ENCODE data around the gene USP2.
"Not testable (repeated sequence)": the region's sequence is repeated elsewhere in the genome, so short reads cannot be mapped to it uniquely, and the experiment has no call there.

Gene USP2

GRCh38 chr11:119414321-119414720 is 32.8 kb upstream of the USP2 start:
- no peak for DNase-seq (ENCODE audit: insufficient read length, low spot score)
- no peak for FAIRE-seq
- TF ChIP-seq SPI1 (IDR thresholded peaks at IDR 0.05; ENCODE audit: low read depth, low read length) (no peak), POLR2A (IDR thresholded peaks at IDR 0.05; ENCODE audit: low read depth, low read length) (no peak), POLR2AphosphoS5 (IDR thresholded peaks at IDR 0.05; ENCODE audit: low read depth, low read length) (no peak), POU2F2 (IDR thresholded peaks at IDR 0.05; ENCODE audit: low read depth, low read length) (no peak), PAX5 (IDR thresholded peaks at IDR 0.05; ENCODE audit: insufficient read depth, low read length, severe bottlenecking) (no peak), TAF1 (IDR thresholded peaks at IDR 0.05; ENCODE audit: low read depth, low read length) (no peak)

DNA sequence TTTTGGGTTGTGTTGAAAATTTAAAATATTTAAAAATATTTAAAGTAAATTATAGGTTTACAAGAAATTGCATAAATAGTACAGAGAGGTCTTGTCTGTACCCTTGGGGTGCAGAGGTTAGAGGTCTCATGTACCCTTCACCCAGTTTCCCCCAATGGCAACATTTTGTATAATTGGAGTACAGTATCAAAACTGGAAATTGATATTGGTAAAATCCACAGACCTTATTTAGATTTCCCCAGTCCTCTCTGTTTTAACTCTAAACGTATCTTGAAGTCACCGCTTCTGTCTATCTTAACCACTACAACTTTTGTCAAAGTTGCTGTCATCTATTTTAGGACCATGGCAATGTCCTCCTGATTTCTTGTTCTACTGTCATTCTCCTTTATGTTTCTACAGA is 30.6 kb upstream of the USP2 start:
- FAIRE-seq (no peak), DNase-seq (ENCODE audit: insufficient read length, low spot score) (no peak)
- TF ChIP-seq SPI1 (IDR thresholded peaks at IDR 0.05; ENCODE audit: low read depth, low read length) (no peak), PAX5 (IDR thresholded peaks at IDR 0.05; ENCODE audit: insufficient read depth, low read length, severe bottlenecking) (no peak), POLR2AphosphoS5 (IDR thresholded peaks at IDR 0.05; ENCODE audit: low read depth, low read length) (no peak)

DNA sequence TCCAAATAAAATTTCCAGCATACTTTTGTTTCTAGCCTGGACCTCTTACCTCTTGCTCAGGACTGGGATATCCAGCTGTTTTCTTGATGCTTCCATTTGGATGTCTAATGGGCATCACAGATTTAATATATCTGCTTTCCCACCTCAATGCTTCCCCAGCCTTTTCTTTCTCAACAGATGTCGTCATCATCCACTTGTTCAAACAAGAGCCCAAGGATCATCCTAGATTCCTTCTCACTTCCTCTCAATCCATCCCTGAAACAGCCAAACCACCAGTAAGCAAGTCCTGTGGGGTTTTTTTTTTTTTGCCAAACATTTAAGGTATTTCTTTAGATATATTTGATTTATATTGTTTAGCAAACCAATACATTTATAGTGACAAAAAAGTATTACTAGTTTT is 29.0 kb upstream of the USP2 start:
- no peak for FAIRE-seq
- TF ChIP-seq SPI1 (IDR thresholded peaks at IDR 0.05; ENCODE audit: low read depth, low read length) (no peak), PAX5 (IDR thresholded peaks at IDR 0.05; ENCODE audit: insufficient read depth, low read length, severe bottlenecking) (no peak)

DNA sequence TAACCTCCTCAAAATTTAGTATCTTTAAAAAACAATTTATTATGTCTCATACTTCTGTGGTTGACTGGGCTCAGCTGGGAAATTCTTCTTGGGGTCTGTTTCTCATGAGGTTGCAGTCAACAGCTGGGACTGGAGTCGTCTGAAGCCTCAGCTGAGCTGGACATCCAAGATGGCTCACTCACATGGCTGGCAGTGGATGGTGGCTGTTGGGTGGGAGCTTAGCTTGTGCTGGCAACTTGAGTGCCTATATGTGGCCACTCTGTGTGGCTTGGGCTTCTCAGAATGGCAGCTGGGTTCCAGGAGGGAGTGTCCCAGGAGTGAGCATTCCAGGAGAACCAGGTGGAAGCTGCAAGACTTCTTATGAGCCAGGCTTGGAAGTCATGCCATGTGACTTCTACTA is 28.2 kb upstream of the USP2 start:
- FAIRE-seq (no peak), DNase-seq (ENCODE audit: insufficient read length, low spot score) (no peak)
- TF ChIP-seq POLR2A (IDR thresholded peaks at IDR 0.05; ENCODE audit: low read depth, low read length), result no peak
- TF ChIP-seq PAX5 (IDR thresholded peaks at IDR 0.05; ENCODE audit: insufficient read depth, low read length, severe bottlenecking), result no peak
- TF ChIP-seq POU2F2 (IDR thresholded peaks at IDR 0.05; ENCODE audit: low read depth, low read length), result no peak
- no peak for TF ChIP-seq SPI1 (IDR thresholded peaks at IDR 0.05; ENCODE audit: low read depth, low read length)
- no peak for TF ChIP-seq TAF1 (IDR thresholded peaks at IDR 0.05; ENCODE audit: low read depth, low read length)
- no peak for TF ChIP-seq POLR2AphosphoS5 (IDR thresholded peaks at IDR 0.05; ENCODE audit: low read depth, low read length)

More for the DNA sequence above, 29.0 kb upstream of the USP2 start:
- DNase-seq (ENCODE audit: insufficient read length, low spot score), result no peak

DNA sequence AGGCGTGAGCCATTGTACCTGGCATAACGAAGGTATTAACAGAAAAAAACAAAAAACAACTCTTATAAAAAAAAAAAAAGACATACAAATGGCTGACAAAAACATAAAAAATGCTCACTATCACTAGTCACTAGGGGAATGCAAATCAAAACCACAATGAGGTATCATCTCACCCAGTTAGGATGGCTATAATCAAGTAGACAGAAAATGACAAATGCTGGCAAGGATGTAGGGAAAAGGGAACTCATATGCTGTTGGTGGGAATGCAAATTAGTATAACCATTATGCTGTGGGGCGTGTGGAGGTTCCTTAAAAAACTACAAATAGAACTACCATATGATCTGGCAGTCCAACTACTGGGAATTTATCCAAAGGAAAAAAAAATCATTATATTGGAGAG is 24.5 kb upstream of the USP2 start:
- FAIRE-seq, result no peak
- no peak for DNase-seq (ENCODE audit: insufficient read length, low spot score)
- TF ChIP-seq PAX5 (IDR thresholded peaks at IDR 0.05; ENCODE audit: insufficient read depth, low read length, severe bottlenecking) (no peak), POU2F2 (IDR thresholded peaks at IDR 0.05; ENCODE audit: low read depth, low read length) (no peak), SPI1 (IDR thresholded peaks at IDR 0.05; ENCODE audit: low read depth, low read length) (no peak), POLR2A (IDR thresholded peaks at IDR 0.05; ENCODE audit: low read depth, low read length) (no peak), POLR2AphosphoS5 (IDR thresholded peaks at IDR 0.05; ENCODE audit: low read depth, low read length) (no peak), TAF1 (IDR thresholded peaks at IDR 0.05; ENCODE audit: low read depth, low read length) (no peak)

DNA sequence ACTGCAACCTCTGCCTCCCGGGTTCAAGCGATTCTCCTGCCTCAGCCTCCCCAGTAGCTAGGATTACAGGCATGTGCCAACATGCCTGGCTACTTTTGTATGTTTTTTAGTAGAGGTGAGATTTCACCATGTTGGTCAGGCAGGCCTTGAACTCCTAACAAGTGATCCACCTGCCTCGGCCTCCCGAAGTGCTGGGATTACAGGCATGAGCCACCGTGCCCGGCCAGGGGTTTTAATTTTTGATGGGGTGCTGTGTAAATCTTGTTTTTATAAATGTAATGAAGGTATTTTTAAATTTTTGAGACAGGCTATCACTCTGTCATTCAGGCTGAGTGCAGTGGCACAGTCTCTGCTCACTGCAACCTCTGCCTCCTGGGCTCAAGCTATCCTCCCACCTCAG is 24.0 kb upstream of the USP2 start:
- DNase-seq (ENCODE audit: insufficient read length, low spot score); FAIRE-seq: not testable (repeated sequence)

- FAIRE-seq (no peak), DNase-seq (ENCODE audit: insufficient read length, low spot score) (no peak)
- no peak for TF ChIP-seq SPI1 (IDR thresholded peaks at IDR 0.05; ENCODE audit: low read depth, low read length)
- TF ChIP-seq POLR2A (IDR thresholded peaks at IDR 0.05; ENCODE audit: low read depth, low read length), result no peak
- TF ChIP-seq POLR2AphosphoS5 (IDR thresholded peaks at IDR 0.05; ENCODE audit: low read depth, low read length), result no peak
- no peak for TF ChIP-seq TAF1 (IDR thresholded peaks at IDR 0.05; ENCODE audit: low read depth, low read length)
- TF ChIP-seq PAX5 (IDR thresholded peaks at IDR 0.05; ENCODE audit: insufficient read depth, low read length, severe bottlenecking), result no peak
- no peak for TF ChIP-seq POU2F2 (IDR thresholded peaks at IDR 0.05; ENCODE audit: low read depth, low read length)
Measured at GRCh38 chr11:119404872-119405271, 23.4 kb upstream of the USP2 start.

- FAIRE-seq (no peak), DNase-seq (ENCODE audit: insufficient read length, low spot score) (no peak)
Measured at GRCh38 chr11:119403021-119403420, 21.5 kb upstream of the USP2 start.

DNA sequence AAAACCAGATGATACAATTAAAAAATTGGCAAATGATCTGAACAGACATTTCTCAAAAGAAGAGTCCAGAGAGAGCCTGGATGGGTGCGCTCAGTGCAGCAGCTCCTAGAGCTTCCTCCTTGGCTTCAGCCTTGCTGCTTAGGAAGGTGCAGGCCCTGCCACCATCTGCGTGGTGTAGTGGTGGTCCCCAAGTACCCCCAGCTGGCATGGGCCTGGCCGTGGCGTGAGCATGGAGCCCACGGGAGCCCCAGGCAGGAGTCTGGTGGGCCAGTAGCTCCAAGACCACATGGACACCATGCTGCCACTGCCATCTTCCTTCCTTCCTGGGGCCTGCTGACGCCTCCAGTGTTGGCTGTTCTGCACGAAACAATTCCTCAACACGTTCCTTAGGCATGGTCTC is 21.0 kb upstream of the USP2 start:
- TF ChIP-seq POLR2AphosphoS5 (IDR thresholded peaks at IDR 0.05; ENCODE audit: low read depth, low read length) (no peak), SPI1 (IDR thresholded peaks at IDR 0.05; ENCODE audit: low read depth, low read length) (no peak), POU2F2 (IDR thresholded peaks at IDR 0.05; ENCODE audit: low read depth, low read length) (no peak), POLR2A (IDR thresholded peaks at IDR 0.05; ENCODE audit: low read depth, low read length) (no peak), PAX5 (IDR thresholded peaks at IDR 0.05; ENCODE audit: insufficient read depth, low read length, severe bottlenecking) (no peak), TAF1 (IDR thresholded peaks at IDR 0.05; ENCODE audit: low read depth, low read length) (no peak)
- DNase-seq (ENCODE audit: insufficient read length, low spot score), result no peak
- FAIRE-seq, result no peak

More at GRCh38 chr11:119403021-119403420, 21.5 kb upstream of the USP2 start:
- TF ChIP-seq TAF1 (IDR thresholded peaks at IDR 0.05; ENCODE audit: low read depth, low read length) (no peak), POU2F2 (IDR thresholded peaks at IDR 0.05; ENCODE audit: low read depth, low read length) (no peak)

GRCh38 chr11:119400860-119401259 is 19.4 kb upstream of the USP2 start:
- TF ChIP-seq SPI1 (IDR thresholded peaks at IDR 0.05; ENCODE audit: low read depth, low read length) (no peak), PAX5 (IDR thresholded peaks at IDR 0.05; ENCODE audit: insufficient read depth, low read length, severe bottlenecking) (no peak), TAF1 (IDR thresholded peaks at IDR 0.05; ENCODE audit: low read depth, low read length) (no peak), POLR2AphosphoS5 (IDR thresholded peaks at IDR 0.05; ENCODE audit: low read depth, low read length) (no peak), POU2F2 (IDR thresholded peaks at IDR 0.05; ENCODE audit: low read depth, low read length) (no peak), POLR2A (IDR thresholded peaks at IDR 0.05; ENCODE audit: low read depth, low read length) (no peak)
- FAIRE-seq (no peak), DNase-seq (ENCODE audit: insufficient read length, low spot score) (no peak)

DNA sequence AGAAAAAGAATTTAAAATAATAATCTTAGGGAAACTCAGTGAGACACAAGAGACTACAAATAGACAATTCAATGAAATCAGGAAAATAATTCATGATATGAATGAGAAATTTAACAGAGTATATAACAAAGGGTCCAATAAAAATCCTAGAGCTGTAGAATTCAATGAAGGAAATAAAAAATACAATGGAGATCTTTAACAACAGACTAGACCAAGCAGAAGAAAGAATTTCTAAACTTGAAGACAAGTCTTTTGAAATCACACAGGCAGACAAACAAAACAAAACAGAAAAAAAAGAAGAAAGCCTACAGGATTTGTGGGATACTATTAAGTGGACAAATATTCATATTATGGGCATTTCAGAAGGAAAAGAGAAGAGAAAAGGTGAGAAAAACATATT is 16.2 kb upstream of the USP2 start:
- TF ChIP-seq PAX5 (IDR thresholded peaks at IDR 0.05; ENCODE audit: insufficient read depth, low read length, severe bottlenecking) (no peak), SPI1 (IDR thresholded peaks at IDR 0.05; ENCODE audit: low read depth, low read length) (no peak), TAF1 (IDR thresholded peaks at IDR 0.05; ENCODE audit: low read depth, low read length) (no peak), POU2F2 (IDR thresholded peaks at IDR 0.05; ENCODE audit: low read depth, low read length) (no peak), POLR2A (IDR thresholded peaks at IDR 0.05; ENCODE audit: low read depth, low read length) (no peak)
- FAIRE-seq, result no peak
- DNase-seq (ENCODE audit: insufficient read length, low spot score), result no peak

All from GM12891 (cell line).